Mesendoderm (in vitro differentiated cells): ENCODE results near the gene ARHGEF19.

Source experiments
- DNase-seq: peaks from one replicate; pipeline ENCODE4 v3.0.0; 2013
- H2AK5ac ChIP-seq: 2 replicates; pipeline ENCODE4 v1.6.1; 2013; ENCODE audit warnings: low read length, inconsistent platforms
- H2BK120ac ChIP-seq: 2 replicates; pipeline ENCODE4 v1.6.1; 2013; ENCODE audit warnings: low read depth, mild to moderate bottlenecking, low read length, moderate library complexity, mixed read lengths
- H2BK15ac ChIP-seq: replicated peaks from 2 replicates; pipeline ENCODE4 v1.6.1; 2013; ENCODE audit warnings: low read depth, mild to moderate bottlenecking, moderate library complexity
- H2BK5ac ChIP-seq: 2 replicates; pipeline ENCODE4 v1.6.1; 2013; ENCODE audit warnings: low read length, inconsistent platforms
- H3K18ac ChIP-seq: 2 replicates; pipeline ENCODE4 v1.6.1; 2013; ENCODE audit warnings: mild to moderate bottlenecking, low read length, mixed read lengths
- H3K23ac ChIP-seq: one replicate; pipeline ENCODE4 v1.6.1; 2013; ENCODE audit warnings: low read length
- H3K27ac ChIP-seq: 2 replicates; pipeline ENCODE4 v1.5.1; 2013; ENCODE audit warnings: low read depth, mild to moderate bottlenecking, inconsistent platforms, low read length, moderate library complexity
- H3K27me3 ChIP-seq: 2 replicates; pipeline ENCODE4 v1.6.1; 2013; ENCODE audit warnings: low read length, control low read depth, mild to moderate bottlenecking, inconsistent platforms; ENCODE audit not compliant: insufficient read depth, poor library complexity
- H3K36me3 ChIP-seq: 2 replicates; pipeline ENCODE4 v1.6.1; 2013; ENCODE audit warnings: low read length, inconsistent platforms; ENCODE audit not compliant: control insufficient read depth, insufficient read depth
- H3K4ac ChIP-seq: one replicate; pipeline ENCODE4 v1.6.1; 2013; ENCODE audit warnings: low read depth, mild to moderate bottlenecking, low read length, moderate library complexity
- H3K4me1 ChIP-seq: 2 replicates; pipeline ENCODE4 v1.6.1; 2013; ENCODE audit warnings: low read depth, low read length, inconsistent platforms; ENCODE audit not compliant: control insufficient read depth
- H3K4me2 ChIP-seq: 2 replicates; pipeline ENCODE4 v1.6.1; 2013; ENCODE audit warnings: low read length
- H3K4me3 ChIP-seq: 2 replicates; pipeline ENCODE4 v1.5.1; 2013; ENCODE audit warnings: mild to moderate bottlenecking, low read length
- H3K56ac ChIP-seq: one replicate; pipeline ENCODE4 v1.6.1; 2013; ENCODE audit warnings: low read length
- H3K79me1 ChIP-seq: 2 replicates; pipeline ENCODE4 v1.6.1; 2013; ENCODE audit warnings: low read length, inconsistent platforms
- H3K79me2 ChIP-seq: 2 replicates; pipeline ENCODE4 v1.6.1; 2013; ENCODE audit warnings: mild to moderate bottlenecking, low read length; ENCODE audit not compliant: control insufficient read depth, insufficient read depth
- H3K9ac ChIP-seq: 2 replicates; pipeline ENCODE4 v1.6.1; 2013; ENCODE audit warnings: low read length, inconsistent platforms
- H4K5ac ChIP-seq: one replicate; pipeline ENCODE4 v1.6.1; 2013; ENCODE audit warnings: low read length
- H4K8ac ChIP-seq: one replicate; pipeline ENCODE4 v1.6.1; 2013; ENCODE audit warnings: low read depth, mild to moderate bottlenecking, control low read depth, low read length, moderate library complexity
- WGBS: extraction: QIAGEN DNeasy Blood & Tissue Kit; methylation state at CpG from one replicate; pipeline ENCODE4 v1.1.7; 2013; ENCODE audit warnings: low lambda C conversion rate, missing lambda C conversion rate; ENCODE audit not compliant: insufficient coverage; ENCODE audit errors: extremely low coverage; 5-methylcytosine and 5-hydroxymethylcytosine counted together

ARHGEF19 gene

GRCh38 chr1:16231331-16232315 lies 19.2 kb upstream of the ARHGEF19 start:
- Histone ChIP-seq H3K4me1 (no peaks in the 10 kb centered on the region), H3K79me1 (no peaks in the 10 kb centered on the region), H3K18ac (no peak overlapping the region), H3K4ac (no peak overlapping the region), H3K56ac (no peak overlapping the region), H2BK15ac (no peak overlapping the region), H3K4me2 (no peak overlapping the region), H4K8ac (no peak overlapping the region), H3K36me3 (no peaks in the 10 kb centered on the region), H4K5ac (no peak overlapping the region), H3K79me2 (no peaks in the 10 kb centered on the region), H3K23ac (no peak overlapping the region), H3K27ac (no peak overlapping the region), H3K9ac (no peak overlapping the region), H2BK5ac (no peak overlapping the region), H3K4me3 (no peak overlapping the region), H3K27me3 (peaks cover 10% of the 10 kb centered on the region), H2AK5ac (no peak overlapping the region), H2BK120ac (no peak overlapping the region)
- no peak for DNase-seq
- WGBS = no CpG with 5 or more reads among the region's 35 CpGs

- Histone ChIP-seq H3K79me2 (no peaks in the 10 kb centered on the region), H4K8ac (no peak overlapping the region), H3K4me3 (no peak overlapping the region), H3K4me1 (no peaks in the 10 kb centered on the region), H3K18ac (no peak overlapping the region), H2BK5ac (no peak overlapping the region), H3K27me3 (peaks cover 14% of the 10 kb centered on the region), H3K23ac (no peak overlapping the region), H3K27ac (no peak overlapping the region), H3K4me2 (no peak overlapping the region), H3K36me3 (no peaks in the 10 kb centered on the region), H3K9ac (no peak overlapping the region), H2AK5ac (no peak overlapping the region), H4K5ac (no peak overlapping the region), H3K56ac (no peak overlapping the region), H3K4ac (no peak overlapping the region), H3K79me1 (no peaks in the 10 kb centered on the region), H2BK15ac (no peak overlapping the region), H2BK120ac (no peak overlapping the region)
- WGBS = no CpG with 5 or more reads among the region's 13 CpGs
- DNase-seq = no peak
These were observed 18.3 kb upstream of the ARHGEF19 start for GRCh38 chr1:16230744-16231143.

- H3K27ac ChIP-seq = no peak overlapping the region
- peaks cover 14% of the 10 kb centered on the region for H3K27me3 ChIP-seq
- no peak overlapping the region for H3K23ac ChIP-seq
- no peak overlapping the region for H3K9ac ChIP-seq
- no peak overlapping the region for H4K8ac ChIP-seq
- no peak overlapping the region for H4K5ac ChIP-seq
- no peak overlapping the region for H2BK5ac ChIP-seq
- H3K79me1 ChIP-seq = no peaks in the 10 kb centered on the region
- H3K36me3 ChIP-seq = no peaks in the 10 kb centered on the region
- no peak overlapping the region for H3K56ac ChIP-seq
- no peak overlapping the region for H2BK120ac ChIP-seq
- H2AK5ac ChIP-seq = no peak overlapping the region
- no peak for DNase-seq
- no CpG with 5 or more reads among the region's 13 CpGs for WGBS
- H3K18ac ChIP-seq = no peak overlapping the region
- no peaks in the 10 kb centered on the region for H3K79me2 ChIP-seq
- H3K4me1 ChIP-seq = no peaks in the 10 kb centered on the region
- no peak overlapping the region for H3K4me2 ChIP-seq
- H2BK15ac ChIP-seq = no peak overlapping the region
- no peak overlapping the region for H3K4ac ChIP-seq
- no peak overlapping the region for H3K4me3 ChIP-seq
These were observed 17.7 kb upstream of the ARHGEF19 start for GRCh38 chr1:16229976-16230740.

GRCh38 chr1:16226490-16227179 lies 14.2 kb upstream of the ARHGEF19 start:
- H4K5ac ChIP-seq = no peak overlapping the region
- H2BK15ac ChIP-seq = no peak overlapping the region
- H4K8ac ChIP-seq = no peak overlapping the region
- H3K36me3 ChIP-seq = no peaks in the 10 kb centered on the region
- H2BK120ac ChIP-seq = no peak overlapping the region
- peak overlapping the region; percentile 78 for H3K56ac ChIP-seq
- no peak overlapping the region for H3K18ac ChIP-seq
- H3K27ac ChIP-seq = no peak overlapping the region
- DNase-seq = peak; percentile 87
- no peak overlapping the region for H2BK5ac ChIP-seq
- no CpG with 5 or more reads among the region's 46 CpGs for WGBS
- peak overlapping the region; percentile 64 for H3K9ac ChIP-seq
- H3K79me2 ChIP-seq = no peaks in the 10 kb centered on the region
- peak overlapping the region; percentile 17 for H3K4me3 ChIP-seq
- no peak overlapping the region for H3K4ac ChIP-seq
- no peaks in the 10 kb centered on the region for H3K79me1 ChIP-seq
- no peak overlapping the region for H3K23ac ChIP-seq
- no peaks in the 10 kb centered on the region for H3K4me1 ChIP-seq
- H3K4me2 ChIP-seq = peak overlapping the region; percentile 67
- peaks cover 14% of the 10 kb centered on the region for H3K27me3 ChIP-seq
- H2AK5ac ChIP-seq = no peak overlapping the region

- no peak overlapping the region for H4K8ac ChIP-seq
- peaks cover 14% of the 10 kb centered on the region for H3K27me3 ChIP-seq
- no peak for DNase-seq
- no peak overlapping the region for H2BK5ac ChIP-seq
- H3K9ac ChIP-seq = no peak overlapping the region
- H3K56ac ChIP-seq = no peak overlapping the region
- H3K4ac ChIP-seq = no peak overlapping the region
- no peak overlapping the region for H4K5ac ChIP-seq
- no peak overlapping the region for H3K4me2 ChIP-seq
- H3K4me3 ChIP-seq = no peak overlapping the region
- no peak overlapping the region for H3K18ac ChIP-seq
- H3K79me2 ChIP-seq = no peaks in the 10 kb centered on the region
- H3K36me3 ChIP-seq = no peaks in the 10 kb centered on the region
- H2AK5ac ChIP-seq = no peak overlapping the region
- WGBS = no CpG with 5 or more reads among the region's 7 CpGs
- no peak overlapping the region for H2BK15ac ChIP-seq
- H3K27ac ChIP-seq = no peak overlapping the region
- no peak overlapping the region for H2BK120ac ChIP-seq
- H3K79me1 ChIP-seq = no peaks in the 10 kb centered on the region
- H3K4me1 ChIP-seq = no peaks in the 10 kb centered on the region
- H3K23ac ChIP-seq = no peak overlapping the region
These were observed 13.7 kb upstream of the ARHGEF19 start for GRCh38 chr1:16226129-16226489.
